Caco-2 (cell line): ENCODE measurements around the gene NIFK. TPM values are rescaled to one million over a fixed set of nuclear protein-coding genes. Genes with fewer than 3 reads are reported as not detected.
A peak's percentile ranks its signal among the peaks of the same experiment; 100 is the strongest.

ENCODE experiments used
- BruUV-seq: library from RNA; stranded (reverse); fragments of 400-500 nt; replicated peaks from 2 replicates; lab custom pipeline; 2021; lab: Mats Ljungman, UMichigan
- CTCF ChIA-PET: fragments of 300-600 bp; sonication (Branson Sonifier 250); formaldehyde crosslinking; loops from one replicate; lab custom pipeline; 2022; ENCODE audit warnings: antibody characterized with exemption; lab: Charles Lee
- POLR2A ChIA-PET: fragments of 300-600 bp; sonication (Branson Sonifier 250); formaldehyde crosslinking; loops from one replicate; lab custom pipeline; 2022; ENCODE audit warnings: antibody characterized with exemption; lab: Charles Lee
- DNase-seq, 2 experiments: peaks; one replicate each; pipeline versions ENCODE4 v3.0.0 to v3.0.0-alpha.2; 2020 to 2022
- H3K27me3 ChIP-seq: replicated peaks from 2 replicates; pipeline ENCODE4 v1.6.0; 2011; ENCODE audit warnings: low read length; ENCODE audit not compliant: control insufficient read depth, insufficient read depth
- H3K36me3 ChIP-seq: 2 replicates; pipeline ENCODE4 v1.5.1; 2011; ENCODE audit warnings: low read length; ENCODE audit not compliant: control insufficient read depth, insufficient read depth
- H3K4me1 ChIP-seq: fragments of 250-450 bp; sonication (Bioruptor Pico); 2 replicates; pipeline ENCODE4 v1.5.1; 2020; ENCODE audit warnings: mild to moderate bottlenecking
- H3K4me3 ChIP-seq: 2 replicates; pipeline ENCODE4 v1.5.1; 2011; ENCODE audit warnings: low read depth, mild to moderate bottlenecking, control low read depth, low read length
- H3K9me3 ChIP-seq: fragments of 250-450 bp; sonication (Bioruptor Pico); 2 replicates; pipeline ENCODE4 v1.5.1; 2020; ENCODE audit warnings: mild to moderate bottlenecking, moderate library complexity
- H3K27ac Mint-ChIP-seq: one replicate; pipeline ENCODE4 v1.8.0; 2022; ENCODE audit warnings: mixed read lengths; ENCODE audit not compliant: unreplicated experiment
- H3K27me3 Mint-ChIP-seq: one replicate; pipeline ENCODE4 v1.8.0; 2022; ENCODE audit warnings: mixed read lengths; ENCODE audit not compliant: insufficient read depth, unreplicated experiment
- H3K36me3 Mint-ChIP-seq: one replicate; pipeline ENCODE4 v1.8.0; 2022; ENCODE audit warnings: mild to moderate bottlenecking, mixed read lengths; ENCODE audit not compliant: insufficient read depth, unreplicated experiment
- H3K4me1 Mint-ChIP-seq: one replicate; pipeline ENCODE4 v1.8.0; 2022; ENCODE audit warnings: low read depth, mixed read lengths; ENCODE audit not compliant: unreplicated experiment
- H3K4me3 Mint-ChIP-seq: one replicate; pipeline ENCODE4 v1.8.0; 2022; ENCODE audit warnings: mild to moderate bottlenecking, moderate library complexity, mixed read lengths; ENCODE audit not compliant: unreplicated experiment
- H3K9me3 Mint-ChIP-seq: one replicate; pipeline ENCODE4 v1.8.0; 2022; ENCODE audit warnings: mixed read lengths; ENCODE audit not compliant: unreplicated experiment
- CTCF ChIP-seq, 2 experiments: fragments of 200-600 bp in 1 of 2; IDR thresholded peaks; 1 replicate in 1 of 2; 2 replicates in 1 of 2; pipeline versions ENCODE4 v1.5.1 to v1.8.0; 2011 to 2022; ENCODE audit warnings: antibody characterized with exemption in 1 of 2, control low read depth in 1 of 2, inconsistent platforms in 1 of 2, low read depth in 1 of 2, low read length in 1 of 2, mild to moderate bottlenecking in 1 of 2, moderate library complexity in 1 of 2; ENCODE audit not compliant: insufficient read depth in 1 of 2, severe bottlenecking in 1 of 2, unreplicated experiment in 1 of 2
- intact Hi-C: fragments of 100-400 bp; cut with micrococcal nuclease; formaldehyde crosslinking; loops from one replicate; pipeline ENCODE4 v1.10.0; 2022; ENCODE audit not compliant: unreplicated experiment
- total RNA-seq: library from RNA; stranded (reverse); gene quantifications from 2 replicates; pipeline ENCODE4 v1.2.3, GENCODE V29; 2022

NIFK gene
- total RNA-seq, 1 experiment from 2014 or later: 84.7 TPM

- ChIA-PET POLR2A (no interaction called here), CTCF (no interaction called here)
- Mint-ChIP-seq H3K9me3 (no peaks in the 10 kb centered on the region), H3K4me3 (no peak overlapping the region), H3K4me1 (peaks cover 34% of the 10 kb centered on the region), H3K27me3 (no peaks in the 10 kb centered on the region), H3K36me3 (no peaks in the 10 kb centered on the region), H3K27ac (no peak overlapping the region)
- no peak overlapping the region for H3K4me3 ChIP-seq
- no peaks in the 10 kb centered on the region for H3K36me3 ChIP-seq
- intact Hi-C loops: no loop called here
- DNase-seq: no peak
- no peaks in the 10 kb centered on the region for H3K9me3 ChIP-seq
- H3K27me3 ChIP-seq: no peaks in the 10 kb centered on the region
- no peak for TF ChIP-seq CTCF (IDR thresholded peaks at IDR 0.05; ENCODE audit: insufficient read depth in 1 of 2, low read depth in 1 of 2, low read length in 1 of 2, severe bottlenecking in 1 of 2, unreplicated experiment in 1 of 2)
- H3K4me1 ChIP-seq: peaks cover 14% of the 10 kb centered on the region; the same call in 1 of the 2 replicates
- BruUV-seq: no TSS peak
Measured at GRCh38 chr2:121710470-121711170, 26.1 kb downstream of the NIFK start.

- Mint-ChIP-seq H3K27me3 (no peaks in the 10 kb centered on the region), H3K4me1 (peaks cover 34% of the 10 kb centered on the region), H3K27ac (no peak overlapping the region), H3K36me3 (no peaks in the 10 kb centered on the region), H3K4me3 (no peak overlapping the region), H3K9me3 (no peaks in the 10 kb centered on the region)
- BruUV-seq: no TSS peak
- Histone ChIP-seq H3K27me3 (no peaks in the 10 kb centered on the region), H3K9me3 (no peaks in the 10 kb centered on the region), H3K4me1 (peaks cover 17% of the 10 kb centered on the region; the same call in 1 of the 2 replicates), H3K36me3 (no peaks in the 10 kb centered on the region), H3K4me3 (no peak overlapping the region)
- no peak for TF ChIP-seq CTCF (IDR thresholded peaks at IDR 0.05; ENCODE audit: insufficient read depth in 1 of 2, low read depth in 1 of 2, low read length in 1 of 2, severe bottlenecking in 1 of 2, unreplicated experiment in 1 of 2)
- POLR2A ChIA-PET: no interaction called here
- CTCF ChIA-PET: no interaction called here
- DNase-seq: no peak
- intact Hi-C loops: no loop called here
Measured at GRCh38 chr2:121709776-121710469, 26.8 kb downstream of the NIFK start.

- ChIA-PET POLR2A (interaction anchor here (0.5 to 1.4 kb wide), 6 partner anchors 28 to 178 kb away, joined by 3 to 25 read pairs (median 4); partner anchors contain the start of genes NIFK and RNU4ATAC), CTCF (interaction anchor here (1.0 kb wide), 3 partner anchors 18 to 58 kb away, joined by 3 to 9 read pairs (median 5); partner anchors contain the start of genes CLASP1 and NIFK)
- peak; percentile 78 to 82 for DNase-seq
- Mint-ChIP-seq H3K9me3 (no peaks in the 10 kb centered on the region), H3K4me3 (peak overlapping the region; percentile 72), H3K27me3 (no peaks in the 10 kb centered on the region), H3K36me3 (peaks cover 6% of the 10 kb centered on the region), H3K4me1 (peaks cover 27% of the 10 kb centered on the region), H3K27ac (peak overlapping the region; percentile 96)
- BruUV-seq: TSS peak; percentile 91
- Histone ChIP-seq H3K36me3 (no peaks in the 10 kb centered on the region), H3K4me3 (peak overlapping the region; percentile 11; the same call in 1 of the 2 replicates), H3K4me1 (peaks cover 17% of the 10 kb centered on the region; the same call in 1 of the 2 replicates), H3K9me3 (no peaks in the 10 kb centered on the region), H3K27me3 (no peaks in the 10 kb centered on the region)
- intact Hi-C loops: loop anchor here (2.0 kb wide), 1 partner anchor 59 kb away; the partner anchor contains the start of gene CLASP1
- TF ChIP-seq CTCF (IDR thresholded peaks at IDR 0.05; ENCODE audit: insufficient read depth in 1 of 2, low read depth in 1 of 2, low read length in 1 of 2, severe bottlenecking in 1 of 2, unreplicated experiment in 1 of 2): no peak
Measured at GRCh38 chr2:121707920-121708361, 28.7 kb downstream of the NIFK start.
